ENCODE data around the gene CAPN14.

Gene CAPN14

DNA sequence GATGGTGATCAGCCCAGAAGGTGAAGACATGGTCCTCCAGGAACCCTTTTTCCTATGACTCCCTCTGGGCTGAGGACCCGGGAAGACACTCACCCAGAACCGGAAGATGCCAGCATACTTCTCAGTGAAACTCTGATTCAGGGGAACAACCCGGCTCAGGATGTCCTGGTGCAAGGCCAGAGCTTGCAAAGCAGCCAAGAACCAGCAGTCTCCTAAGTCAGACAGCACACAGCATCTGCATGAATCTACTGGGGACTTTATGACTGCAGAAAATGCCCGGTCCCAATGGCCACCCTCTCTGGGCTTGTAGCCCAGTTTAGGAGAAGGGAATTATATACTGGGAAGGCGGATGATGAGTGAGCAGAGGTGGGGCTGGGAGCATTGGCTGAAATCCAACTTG lies 15.3 kb downstream of the CAPN14 start:
- no peak for DNase-seq
- no peak overlapping the region for H3K4me3 ChIP-seq (ENCODE audit: low read depth, low read length)
- no peaks in the 10 kb centered on the region for H3K36me3 ChIP-seq (replicated peaks)
- H3K27me3 ChIP-seq (replicated peaks) = no peaks in the 10 kb centered on the region
- TF ChIP-seq, protein P1, sequence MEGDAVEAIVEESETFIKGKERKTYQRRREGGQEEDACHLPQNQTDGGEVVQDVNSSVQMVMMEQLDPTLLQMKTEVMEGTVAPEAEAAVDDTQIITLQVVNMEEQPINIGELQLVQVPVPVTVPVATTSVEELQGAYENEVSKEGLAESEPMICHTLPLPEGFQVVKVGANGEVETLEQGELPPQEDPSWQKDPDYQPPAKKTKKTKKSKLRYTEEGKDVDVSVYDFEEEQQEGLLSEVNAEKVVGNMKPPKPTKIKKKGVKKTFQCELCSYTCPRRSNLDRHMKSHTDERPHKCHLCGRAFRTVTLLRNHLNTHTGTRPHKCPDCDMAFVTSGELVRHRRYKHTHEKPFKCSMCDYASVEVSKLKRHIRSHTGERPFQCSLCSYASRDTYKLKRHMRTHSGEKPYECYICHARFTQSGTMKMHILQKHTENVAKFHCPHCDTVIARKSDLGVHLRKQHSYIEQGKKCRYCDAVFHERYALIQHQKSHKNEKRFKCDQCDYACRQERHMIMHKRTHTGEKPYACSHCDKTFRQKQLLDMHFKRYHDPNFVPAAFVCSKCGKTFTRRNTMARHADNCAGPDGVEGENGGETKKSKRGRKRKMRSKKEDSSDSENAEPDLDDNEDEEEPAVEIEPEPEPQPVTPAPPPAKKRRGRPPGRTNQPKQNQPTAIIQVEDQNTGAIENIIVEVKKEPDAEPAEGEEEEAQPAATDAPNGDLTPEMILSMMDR (IDR thresholded peaks at IDR 0.05; ENCODE audit: low read depth, low read length, missing control alignments) = no peak
- H3K27ac ChIP-seq = no peak overlapping the region
- in situ Hi-C loops (cut with HindIII; ENCODE audit: low pct_ligation_motif_present, low sequenced_read_pairs) = no loop called here

DNA sequence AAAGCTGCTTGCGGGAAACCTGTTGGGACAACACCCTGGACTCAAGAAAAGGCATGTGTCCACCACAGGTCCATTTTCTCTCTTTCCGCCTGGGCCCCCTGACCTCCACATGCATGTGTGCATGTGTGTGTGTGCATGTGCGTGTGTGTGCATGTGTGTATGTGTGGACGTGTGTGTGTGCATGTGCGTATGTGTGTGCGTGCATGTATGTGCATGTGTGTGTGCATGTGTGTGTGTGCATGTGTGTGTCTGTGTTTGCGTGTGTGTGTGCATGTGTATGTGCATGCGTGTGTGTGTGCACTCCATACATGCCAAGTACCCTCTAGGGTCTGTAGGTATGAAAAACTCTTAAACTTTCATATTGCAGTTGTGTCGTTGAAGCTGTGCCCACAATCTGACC lies 16.3 kb downstream of the CAPN14 start:
- no peak overlapping the region for H3K4me3 ChIP-seq (ENCODE audit: low read depth, low read length)
- no peaks in the 10 kb centered on the region for H3K36me3 ChIP-seq (replicated peaks)
- DNase-seq = no peak
- no peaks in the 10 kb centered on the region for H3K27me3 ChIP-seq (replicated peaks)
- in situ Hi-C loops (cut with HindIII; ENCODE audit: low pct_ligation_motif_present, low sequenced_read_pairs) = no loop called here
- TF ChIP-seq, protein P1 (IDR thresholded peaks at IDR 0.05; ENCODE audit: low read depth, low read length, missing control alignments) = no peak
- H3K27ac ChIP-seq = no peak overlapping the region

DNA sequence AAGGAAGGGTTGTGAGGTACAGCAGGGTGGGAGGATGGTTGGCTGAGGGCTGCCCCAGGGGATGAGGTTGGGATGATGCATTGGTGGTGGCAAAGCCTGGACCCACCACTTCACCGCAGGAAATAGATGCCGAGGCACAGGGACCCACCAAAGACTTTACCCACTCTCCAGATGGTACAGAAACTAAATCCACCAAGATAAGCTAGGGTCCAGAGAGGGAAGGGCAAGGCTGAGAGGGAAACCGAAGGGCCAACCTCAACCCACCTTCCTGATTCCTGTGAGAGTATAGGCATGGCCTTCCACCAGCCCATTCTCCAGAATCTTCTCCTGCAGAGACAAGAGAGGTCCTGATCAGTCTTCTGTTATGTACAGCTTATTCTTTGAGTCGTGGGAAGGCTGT lies 18.1 kb downstream of the CAPN14 start:
- H3K36me3 ChIP-seq (replicated peaks) = no peaks in the 10 kb centered on the region

DNA sequence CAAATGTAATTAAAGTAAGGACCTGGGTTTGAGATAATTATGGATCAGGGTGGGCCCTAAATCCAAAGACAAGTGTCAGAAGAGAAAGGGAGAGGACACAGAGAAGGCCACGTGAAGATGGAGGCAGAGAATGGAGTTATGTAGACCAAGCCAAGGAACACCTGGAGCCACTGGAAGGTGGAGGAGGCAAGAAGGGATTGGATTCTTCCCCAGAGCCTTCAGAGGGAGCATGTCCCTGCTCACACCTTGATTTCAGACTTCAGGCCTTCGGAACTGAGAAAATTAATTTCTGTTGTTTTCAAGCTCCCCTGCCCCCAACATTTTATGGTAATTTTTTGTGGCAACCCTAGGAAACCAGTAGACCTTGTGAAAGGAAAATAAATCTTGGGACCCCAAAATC lies 19.6 kb downstream of the CAPN14 start:
- H3K27me3 ChIP-seq (replicated peaks) = no peaks in the 10 kb centered on the region
- H3K36me3 ChIP-seq (replicated peaks) = no peaks in the 10 kb centered on the region
- TF ChIP-seq, protein P1 (IDR thresholded peaks at IDR 0.05; ENCODE audit: low read depth, low read length, missing control alignments) = no peak
- H3K4me3 ChIP-seq (ENCODE audit: low read depth, low read length) = no peak overlapping the region
- in situ Hi-C loops (cut with HindIII; ENCODE audit: low pct_ligation_motif_present, low sequenced_read_pairs) = no loop called here
- H3K27ac ChIP-seq = no peak overlapping the region
- no peak for DNase-seq

More for the DNA sequence above, 18.1 kb downstream of the CAPN14 start:
- Histone ChIP-seq H3K4me3 (ENCODE audit: low read depth, low read length) (no peak overlapping the region), H3K27me3 (replicated peaks) (no peaks in the 10 kb centered on the region), H3K27ac (no peak overlapping the region)
- in situ Hi-C loops (cut with HindIII; ENCODE audit: low pct_ligation_motif_present, low sequenced_read_pairs) = no loop called here
- no peak for DNase-seq
- TF ChIP-seq, protein P1 (IDR thresholded peaks at IDR 0.05; ENCODE audit: low read depth, low read length, missing control alignments) = no peak

DNA sequence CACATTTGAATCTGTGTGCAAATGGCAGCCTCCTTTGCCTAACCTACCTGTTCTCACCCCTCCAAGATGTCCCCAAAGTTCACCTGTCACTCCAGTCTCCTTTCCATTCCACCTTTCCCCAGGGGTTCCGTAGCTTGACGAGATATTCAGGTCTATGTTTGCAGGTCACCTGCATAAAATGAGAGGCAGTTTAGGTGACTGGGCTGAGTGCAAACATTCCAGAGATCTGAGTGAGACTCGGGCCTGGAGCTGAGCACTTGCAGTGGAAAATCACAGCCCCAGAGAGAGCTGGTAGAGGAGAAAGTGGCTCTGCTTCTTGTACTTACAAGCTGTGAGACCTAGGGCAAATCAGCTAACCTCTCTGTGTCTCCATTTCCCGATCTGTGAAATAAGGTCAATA lies 20.1 kb downstream of the CAPN14 start:
- Histone ChIP-seq H3K27me3 (replicated peaks) (no peaks in the 10 kb centered on the region), H3K4me3 (ENCODE audit: low read depth, low read length) (no peak overlapping the region), H3K36me3 (replicated peaks) (no peaks in the 10 kb centered on the region), H3K27ac (no peak overlapping the region)
- TF ChIP-seq, protein P1 (IDR thresholded peaks at IDR 0.05; ENCODE audit: low read depth, low read length, missing control alignments) = no peak
- no peak for DNase-seq
- in situ Hi-C loops (cut with HindIII; ENCODE audit: low pct_ligation_motif_present, low sequenced_read_pairs) = no loop called here

DNA sequence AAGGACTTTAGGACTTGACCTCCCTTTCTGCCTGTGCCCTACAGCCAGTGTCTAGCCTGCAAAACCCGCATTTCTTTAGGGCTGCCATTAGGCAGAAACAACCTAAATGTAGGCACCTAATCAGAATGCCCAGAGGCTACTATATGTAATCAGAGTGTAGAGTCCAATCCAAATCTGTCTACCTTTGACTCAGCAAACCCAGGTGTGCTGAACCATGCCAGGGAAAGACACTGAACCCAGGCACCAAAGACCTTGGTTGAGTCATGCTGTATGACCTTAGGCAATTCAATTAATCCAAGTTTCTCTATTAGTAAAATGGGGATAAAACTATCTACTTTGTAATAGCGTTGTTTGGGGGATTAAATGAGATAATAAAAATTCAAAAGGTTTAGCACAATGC lies 20.7 kb downstream of the CAPN14 start:
- Histone ChIP-seq H3K4me3 (ENCODE audit: low read depth, low read length) (no peak overlapping the region), H3K36me3 (replicated peaks) (no peaks in the 10 kb centered on the region), H3K27ac (no peak overlapping the region), H3K27me3 (replicated peaks) (no peaks in the 10 kb centered on the region)
- TF ChIP-seq, protein P1 (IDR thresholded peaks at IDR 0.05; ENCODE audit: low read depth, low read length, missing control alignments) = no peak
- in situ Hi-C loops (cut with HindIII; ENCODE audit: low pct_ligation_motif_present, low sequenced_read_pairs) = no loop called here
- DNase-seq = no peak
